NCI-H524 treated with DMSO at 0.1 percent for 48 hours (cell line): Measurements from ENCODE around the gene ZNF682.
"Not testable (repeated sequence)": the region's sequence is repeated elsewhere in the genome, so short reads cannot be mapped to it uniquely, and the experiment has no call there.

ENCODE experiments used
- DNase-seq: peaks from one replicate; lab custom pipeline; 2025; lab: John Stamatoyannopoulos, UW

Gene ZNF682

GRCh38 chr19:19997656-19998268, 41.5 kb downstream of the ZNF682 start:
- DNase-seq, result no peak

DNA sequence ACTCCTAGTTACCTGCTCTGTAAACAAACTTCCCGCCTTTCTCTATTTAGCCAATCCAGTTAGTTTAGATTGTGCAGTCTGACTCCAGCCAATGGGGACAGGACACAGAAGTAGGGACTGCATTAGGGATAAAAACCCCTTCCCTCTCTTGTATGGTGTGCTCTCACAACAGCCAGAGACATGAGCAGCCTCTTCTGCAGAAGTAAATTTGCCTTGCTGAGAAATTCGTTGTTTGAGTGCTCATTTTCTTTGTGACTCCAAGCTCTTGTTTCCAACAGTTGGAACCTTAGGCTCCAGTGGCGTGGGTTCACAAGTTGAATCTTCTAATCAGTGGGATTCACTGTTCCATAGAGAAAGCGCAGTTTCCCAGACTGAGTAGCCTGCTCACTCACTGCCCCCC, 72.4 kb downstream of the ZNF682 start:
- DNase-seq, result no peak

GRCh38 chr19:19966126-19966525, 73.2 kb downstream of the ZNF682 start:
- not testable (repeated sequence) for DNase-seq

DNA sequence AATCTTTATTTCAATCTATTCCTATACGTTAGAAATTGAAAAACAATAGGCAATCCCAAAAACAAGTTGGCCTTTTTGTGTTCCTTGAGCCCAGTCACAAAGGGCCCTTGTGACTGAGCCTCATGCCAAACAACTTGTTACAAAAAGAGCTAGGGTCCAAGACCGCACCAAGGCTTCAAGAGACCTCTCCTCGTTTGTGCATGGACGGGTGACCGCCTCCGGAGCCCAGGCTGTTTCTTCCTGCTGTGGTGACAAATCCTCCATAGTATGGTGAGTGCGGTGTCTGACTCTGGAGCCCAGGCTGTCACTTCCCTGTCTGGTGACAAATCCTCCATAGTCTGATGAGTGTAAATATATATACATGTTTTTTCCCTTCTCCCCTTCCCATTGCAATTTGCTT, 74.9 kb downstream of the ZNF682 start:
- DNase-seq, result no peak

- not testable (repeated sequence) for DNase-seq
Observed at GRCh38 chr19:19959151-19959799, 80.0 kb downstream of the ZNF682 start.

- DNase-seq, result not testable (repeated sequence)
Observed at GRCh38 chr19:19957766-19958165, 81.5 kb downstream of the ZNF682 start.

- no peak for DNase-seq
Observed at GRCh38 chr19:19956434-19957075, 82.8 kb downstream of the ZNF682 start.

DNA sequence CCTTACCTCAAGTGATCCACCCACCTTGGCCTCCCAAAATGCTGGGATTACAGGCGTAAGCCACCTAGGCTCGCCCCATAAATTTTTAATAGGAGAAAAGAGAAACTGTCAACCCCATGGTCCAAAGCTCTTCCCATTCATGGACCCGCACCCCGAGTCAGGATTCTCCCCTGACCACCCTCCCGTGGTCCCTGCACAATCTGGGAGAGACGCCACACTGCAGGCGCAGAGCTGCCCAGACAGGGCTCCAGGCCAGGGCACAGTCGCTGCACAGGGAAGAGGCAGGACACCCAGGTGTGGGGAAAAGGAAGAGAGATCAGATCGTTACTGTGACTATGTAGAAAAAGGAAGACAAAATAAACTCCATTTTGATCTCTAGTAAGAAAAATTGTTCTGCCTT, 84.1 kb downstream of the ZNF682 start:
- DNase-seq, result no peak
